GM23248 (cell line): ENCODE measurements around the gene MARF1. TPM values are rescaled to one million over a fixed set of nuclear protein-coding genes. Genes with fewer than 3 reads are reported as not detected.
"Not testable (repeated sequence)": the region's sequence is repeated elsewhere in the genome, so short reads cannot be mapped to it uniquely, and the experiment has no call there.

ENCODE experiments used
- DNase-seq: peaks from one replicate; pipeline ENCODE4 v3.0.0-alpha.2; 2015
- H2AFZ ChIP-seq: fragments of 200-600 bp; sonication (generic); 2 replicates; pipeline ENCODE4 v1.6.1; 2016; ENCODE audit warnings: antibody characterized with exemption
- H3F3A ChIP-seq: fragments of 200-600 bp; sonication (generic); 2 replicates; pipeline ENCODE4 v1.6.1; 2016; ENCODE audit warnings: mild to moderate bottlenecking, antibody characterized with exemption, mixed run types; ENCODE audit not compliant: insufficient read depth
- H3K27ac ChIP-seq: fragments of 200-600 bp; sonication (generic); 2 replicates; pipeline ENCODE4 v1.5.1; 2016; ENCODE audit warnings: mild to moderate bottlenecking
- H3K27me3 ChIP-seq: fragments of 200-600 bp; sonication (generic); replicated peaks from 2 replicates; pipeline ENCODE4 v1.6.1; 2016; ENCODE audit warnings: mild to moderate bottlenecking; ENCODE audit not compliant: insufficient read depth
- H3K36me3 ChIP-seq: fragments of 200-600 bp; sonication (generic); 2 replicates; pipeline ENCODE4 v1.6.1; 2016; ENCODE audit warnings: low read depth, mild to moderate bottlenecking
- H3K4me1 ChIP-seq: fragments of 200-600 bp; sonication (generic); 2 replicates; pipeline ENCODE4 v1.6.1; 2016; ENCODE audit warnings: mild to moderate bottlenecking; ENCODE audit not compliant: insufficient read depth
- H3K4me2 ChIP-seq: fragments of 200-600 bp; sonication (generic); one replicate; pipeline ENCODE4 v1.6.1; 2016; ENCODE audit warnings: mild to moderate bottlenecking; ENCODE audit not compliant: unreplicated experiment
- H3K4me3 ChIP-seq: fragments of 200-600 bp; sonication (generic); 2 replicates; pipeline ENCODE4 v1.5.1; 2016; ENCODE audit warnings: mild to moderate bottlenecking
- H3K79me2 ChIP-seq: fragments of 200-600 bp; sonication (generic); 2 replicates; pipeline ENCODE4 v1.6.1; 2016; ENCODE audit warnings: mild to moderate bottlenecking; ENCODE audit not compliant: insufficient read depth
- H3K9ac ChIP-seq: fragments of 200-600 bp; sonication (generic); 2 replicates; pipeline ENCODE4 v1.6.1; 2016; ENCODE audit warnings: mild to moderate bottlenecking
- H3K9me2 ChIP-seq: fragments of 200-600 bp; sonication (generic); 2 replicates; pipeline ENCODE4 v1.6.1; 2016; ENCODE audit warnings: mixed run types, mild to moderate bottlenecking, moderate library complexity; ENCODE audit not compliant: insufficient read depth
- H3K9me3 ChIP-seq: fragments of 200-600 bp; sonication (generic); one replicate; pipeline ENCODE4 v1.6.1; 2017; ENCODE audit warnings: low read depth
- H4K20me1 ChIP-seq: fragments of 200-600 bp; sonication (generic); 2 replicates; pipeline ENCODE4 v1.6.0; 2016; ENCODE audit not compliant: insufficient read depth
- EZH2 ChIP-seq: fragments of 200-600 bp; sonication (generic); IDR thresholded peaks from 2 replicates; pipeline ENCODE4 v1.6.1; 2018; ENCODE audit warnings: antibody characterized with exemption, mild to moderate bottlenecking; ENCODE audit not compliant: insufficient read depth, poor library complexity, severe bottlenecking
- EZH2phosphoT487 ChIP-seq: fragments of 200-600 bp; sonication (generic); IDR thresholded peaks from 2 replicates; pipeline ENCODE4 v1.6.1; 2018; ENCODE audit warnings: antibody characterized with exemption, moderate library complexity, mild to moderate bottlenecking, low read depth; ENCODE audit not compliant: insufficient read depth
- WGBS, 2 experiments: methylation state at CpG; one replicate each; pipeline ENCODE4 v1.1.6; 2015 to 2017; ENCODE audit warnings: low lambda C conversion rate in 2 of 2, low coverage in 1 of 2; ENCODE audit errors: missing lambda C conversion rate in 2 of 2; 5-methylcytosine and 5-hydroxymethylcytosine counted together
- in situ Hi-C: fragments of 300-500 bp; cut with MboI; formaldehyde crosslinking; loops from 2 replicates; pipeline ENCODE4 v1.15.0; 2020
- polyA plus RNA-seq: library from polyadenylated mRNA; unstranded; fragments of >200 nt; fragmentation: Nextera tagmentation; extraction: Ambion mirVana; gene quantifications from 2 replicates; pipeline ENCODE4 v1.2.1, GENCODE V29; 2016
- total RNA-seq: library from RNA; depleted of rRNA; stranded (reverse); fragments of >200 nt; shearing (Covaris generic); gene quantifications from 2 replicates; pipeline ENCODE4 v1.2.3, GENCODE V29; 2014

Gene MARF1
- total and polyA plus RNA-seq, 2 experiments from 2014 or later = 9.2 to 20.1 TPM

DNA sequence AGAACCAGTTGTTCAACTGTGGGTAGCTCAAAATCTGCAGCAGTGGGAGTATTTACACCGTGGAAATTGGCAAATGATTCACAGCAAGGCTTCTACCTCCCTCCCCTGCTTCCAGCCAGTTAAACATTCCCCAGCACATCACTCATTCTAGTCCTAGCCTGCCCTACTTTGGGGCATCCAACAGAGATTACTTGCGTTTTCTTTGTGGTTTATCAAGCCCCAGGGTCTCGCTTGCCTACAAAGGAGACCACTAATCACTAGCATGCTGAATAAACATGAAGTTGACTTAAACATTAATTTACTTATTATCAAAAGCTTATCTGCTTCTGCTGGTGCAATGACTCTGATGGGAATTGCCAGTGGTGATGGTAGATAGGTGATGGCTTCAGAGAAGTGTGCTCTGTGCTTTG is 94.5 kb downstream of the MARF1 start:
- H3K4me1 ChIP-seq = peaks cover 9% of the 10 kb centered on the region
- no peak overlapping the region for H3K4me3 ChIP-seq
- H2AFZ ChIP-seq = no peak overlapping the region
- H3K9me2 ChIP-seq = no peaks in the 10 kb centered on the region
- peaks cover 22% of the 10 kb centered on the region; the same call in 1 of the 2 replicates for H3K79me2 ChIP-seq
- no peak overlapping the region for H3K27ac ChIP-seq
- H3K36me3 ChIP-seq = peaks cover 4% of the 10 kb centered on the region; the same call in 1 of the 2 replicates
- peak; percentile 18 for DNase-seq
- H3K4me2 ChIP-seq = no peak overlapping the region
- no peaks in the 10 kb centered on the region for H3K9me3 ChIP-seq
- H3F3A ChIP-seq = 0 out of 2 replicates have a peak, but pooled peaks cover 6% of the 10 kb centered on the region
- H4K20me1 ChIP-seq = no peaks in the 10 kb centered on the region; the same call in 1 of the 2 replicates
- TF ChIP-seq EZH2 = no peak
- no peak for TF ChIP-seq EZH2phosphoT487
- in situ Hi-C loops = no loop called here
- no peak overlapping the region for H3K9ac ChIP-seq
- H3K27me3 ChIP-seq = no peaks in the 10 kb centered on the region
- WGBS, 2 experiments = 61 to 68% methylated on average over 3 of the region's 3 CpGs

DNA sequence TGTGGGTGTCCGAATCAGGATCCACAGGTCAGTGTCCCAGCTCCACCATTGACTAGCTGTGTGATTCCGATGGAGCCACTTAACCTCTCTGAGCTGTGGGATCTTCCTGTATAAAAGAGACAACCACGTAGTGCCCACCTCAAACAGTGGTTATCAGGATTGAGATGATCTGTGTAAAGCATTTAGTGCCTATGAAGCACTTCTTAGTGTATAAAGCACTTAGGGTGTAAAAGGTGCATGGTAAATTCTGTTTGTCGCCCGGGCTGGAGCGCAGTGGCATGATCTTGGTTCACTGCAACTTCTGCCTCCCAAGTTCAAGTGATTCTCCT is 95.2 kb downstream of the MARF1 start:
- H3K27me3 ChIP-seq = no peaks in the 10 kb centered on the region
- no peak overlapping the region for H2AFZ ChIP-seq
- TF ChIP-seq EZH2phosphoT487 (no peak), EZH2 (no peak)
- H4K20me1 ChIP-seq = no peaks in the 10 kb centered on the region; the same call in 1 of the 2 replicates
- peaks cover 9% of the 10 kb centered on the region for H3K4me1 ChIP-seq
- H3K4me3 ChIP-seq = no peak overlapping the region
- no peak for DNase-seq
- no peak overlapping the region for H3K4me2 ChIP-seq
- no peak overlapping the region for H3K27ac ChIP-seq
- 0 out of 2 replicates have a peak, but pooled peaks cover 6% of the 10 kb centered on the region for H3F3A ChIP-seq
- in situ Hi-C loops = no loop called here
- WGBS, 2 experiments = 91 to 95% methylated on average over 6 of the region's 6 CpGs
- peaks cover 4% of the 10 kb centered on the region; the same call in 1 of the 2 replicates for H3K36me3 ChIP-seq
- H3K79me2 ChIP-seq = peaks cover 30% of the 10 kb centered on the region
- no peak overlapping the region for H3K9ac ChIP-seq
- no peaks in the 10 kb centered on the region for H3K9me2 ChIP-seq
- H3K9me3 ChIP-seq = no peaks in the 10 kb centered on the region

GRCh38 chr16:15547072-15547767 is 95.7 kb downstream of the MARF1 start:
- H3K79me2 ChIP-seq = peaks cover 32% of the 10 kb centered on the region
- H3K4me2 ChIP-seq, H2AFZ ChIP-seq, H3K9me2 ChIP-seq, H4K20me1 ChIP-seq, H3K4me3 ChIP-seq, H3K27me3 ChIP-seq, H3K9me3 ChIP-seq, in situ Hi-C loops, H3K27ac ChIP-seq, H3K9ac ChIP-seq, H3F3A ChIP-seq, H3K4me1 ChIP-seq, H3K36me3 ChIP-seq: not testable (repeated sequence)
- 95 to 98% methylated on average over 9 to 13 of the region's 13 CpGs for WGBS, 2 experiments
- DNase-seq = peak; percentile 16

DNA sequence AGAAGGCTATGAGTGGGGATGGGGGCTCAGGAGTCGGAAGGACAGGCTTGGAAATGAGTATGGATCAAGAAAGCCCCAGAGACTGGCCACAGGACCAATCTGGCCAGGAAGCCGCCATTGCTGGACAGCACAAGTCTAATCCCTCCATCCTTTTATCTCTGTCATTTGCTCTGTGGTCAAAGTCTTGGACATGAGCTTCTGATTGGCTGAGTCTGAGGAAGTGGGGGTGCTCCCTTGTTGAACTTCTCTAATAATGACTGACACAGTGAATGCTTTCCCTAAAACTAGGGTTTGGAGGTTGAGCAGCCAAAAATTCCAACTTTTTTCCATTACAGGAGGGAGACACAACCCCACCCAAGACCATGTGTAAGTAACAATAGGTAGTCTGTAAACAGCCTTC is 97.4 kb downstream of the MARF1 start:
- Histone ChIP-seq H3K9me2 (no peaks in the 10 kb centered on the region), H3K4me3 (no peak overlapping the region), H3K27me3 (no peaks in the 10 kb centered on the region), H3K79me2 (peaks cover 32% of the 10 kb centered on the region), H3K4me2 (no peak overlapping the region), H4K20me1 (no peaks in the 10 kb centered on the region; the same call in 1 of the 2 replicates), H3F3A (0 out of 2 replicates have a peak, but pooled peaks cover 6% of the 10 kb centered on the region), H3K9ac (no peak overlapping the region), H3K9me3 (no peaks in the 10 kb centered on the region), H3K36me3 (peaks cover 4% of the 10 kb centered on the region; the same call in 1 of the 2 replicates), H3K4me1 (peaks cover 9% of the 10 kb centered on the region), H3K27ac (no peak overlapping the region), H2AFZ (no peak overlapping the region)
- no peak for TF ChIP-seq EZH2phosphoT487
- no peak for TF ChIP-seq EZH2
- 94 to 100% methylated on average over 2 of the region's 2 CpGs for WGBS, 2 experiments
- in situ Hi-C loops = no loop called here
- no peak for DNase-seq
